Type B pancreatic cell (in vitro differentiated cells): ENCODE measurements around the gene KRT71. TPM values are rescaled to one million over a fixed set of nuclear protein-coding genes. Genes with fewer than 3 reads are reported as not detected.

Source experiments
- DNase-seq: peaks from one replicate; pipeline ENCODE4 v3.0.0; 2021; ENCODE audit warnings: mixed read lengths; ENCODE audit not compliant: unreplicated experiment; ENCODE audit errors: extremely low spot score
- H3K27ac Mint-ChIP-seq: 2 replicates; pipeline ENCODE4 v1.8.0; 2021; ENCODE audit warnings: mild to moderate bottlenecking, mixed read lengths
- H3K27me3 Mint-ChIP-seq: 2 replicates; pipeline ENCODE4 v1.8.0; 2021; ENCODE audit warnings: mixed read lengths
- H3K36me3 Mint-ChIP-seq: 2 replicates; pipeline ENCODE4 v1.8.0; 2021; ENCODE audit warnings: mixed read lengths
- H3K4me1 Mint-ChIP-seq: one replicate; pipeline ENCODE4 v1.8.0; 2021; ENCODE audit warnings: mixed read lengths; ENCODE audit not compliant: unreplicated experiment
- H3K4me3 Mint-ChIP-seq: 2 replicates; pipeline ENCODE4 v1.8.0; 2021; ENCODE audit warnings: mild to moderate bottlenecking, mixed read lengths
- H3K9me3 Mint-ChIP-seq: 2 replicates; pipeline ENCODE4 v1.8.0; 2021; ENCODE audit warnings: mixed read lengths
- CTCF ChIP-seq: fragments of 200-600 bp; sonication (generic); conservative IDR thresholded peaks from 2 replicates; pipeline ENCODE4 v1.5.0; 2021; ENCODE audit warnings: antibody characterized with exemption, mild to moderate bottlenecking
- total RNA-seq: library from RNA; stranded (reverse); gene quantifications from 2 replicates; pipeline ENCODE4 v1.2.1, GENCODE V29; 2021; ENCODE audit warnings: low replicate concordance

Gene KRT71
- total RNA-seq, 1 donor from 2014 or later = not detected

- Mint-ChIP-seq H3K27me3 (peaks cover 60% of the 10 kb centered on the region), H3K9me3 (no peaks in the 10 kb centered on the region), H3K4me1 (no peaks in the 10 kb centered on the region), H3K27ac (no peak overlapping the region), H3K36me3 (no peaks in the 10 kb centered on the region), H3K4me3 (no peak overlapping the region)
- no peak for DNase-seq
- TF ChIP-seq CTCF = no peak
These were observed 15.2 kb upstream of the KRT71 start for GRCh38 chr12:52568111-52568510.

DNA sequence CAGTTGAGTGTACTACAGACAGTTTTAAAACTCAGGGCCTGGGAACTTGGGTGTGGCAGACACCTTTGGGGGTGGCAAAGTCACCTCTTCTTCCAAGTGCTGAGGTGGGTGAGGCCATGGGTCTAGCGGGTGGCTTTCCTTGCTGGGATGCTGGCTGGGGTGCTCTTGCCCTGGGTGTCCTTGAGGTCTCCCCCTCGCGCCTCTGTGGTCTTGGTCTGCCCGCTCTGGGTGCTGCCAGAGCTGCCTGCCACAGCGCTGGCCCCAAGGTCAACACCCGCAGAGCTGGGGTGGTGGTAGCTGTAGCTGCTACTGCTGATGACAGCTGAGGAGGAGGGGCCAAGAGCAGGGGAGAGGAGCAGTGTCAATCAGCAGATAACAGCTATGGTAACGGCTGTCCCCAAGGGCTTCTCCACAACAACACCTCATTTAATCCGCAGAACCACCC, 13.9 kb upstream of the KRT71 start:
- TF ChIP-seq CTCF = no peak
- no peaks in the 10 kb centered on the region for H3K9me3 Mint-ChIP-seq
- H3K27me3 Mint-ChIP-seq = peaks cover 52% of the 10 kb centered on the region
- no peak for DNase-seq
- no peaks in the 10 kb centered on the region for H3K36me3 Mint-ChIP-seq
- H3K27ac Mint-ChIP-seq = no peak overlapping the region
- no peaks in the 10 kb centered on the region for H3K4me1 Mint-ChIP-seq
- no peak overlapping the region for H3K4me3 Mint-ChIP-seq

- Mint-ChIP-seq H3K9me3 (no peaks in the 10 kb centered on the region), H3K4me1 (no peaks in the 10 kb centered on the region), H3K36me3 (no peaks in the 10 kb centered on the region), H3K4me3 (no peak overlapping the region), H3K27me3 (peaks cover 53% of the 10 kb centered on the region), H3K27ac (no peak overlapping the region)
- no peak for DNase-seq
- no peak for TF ChIP-seq CTCF
These were observed 11.6 kb upstream of the KRT71 start for GRCh38 chr12:52564582-52564981.

DNA sequence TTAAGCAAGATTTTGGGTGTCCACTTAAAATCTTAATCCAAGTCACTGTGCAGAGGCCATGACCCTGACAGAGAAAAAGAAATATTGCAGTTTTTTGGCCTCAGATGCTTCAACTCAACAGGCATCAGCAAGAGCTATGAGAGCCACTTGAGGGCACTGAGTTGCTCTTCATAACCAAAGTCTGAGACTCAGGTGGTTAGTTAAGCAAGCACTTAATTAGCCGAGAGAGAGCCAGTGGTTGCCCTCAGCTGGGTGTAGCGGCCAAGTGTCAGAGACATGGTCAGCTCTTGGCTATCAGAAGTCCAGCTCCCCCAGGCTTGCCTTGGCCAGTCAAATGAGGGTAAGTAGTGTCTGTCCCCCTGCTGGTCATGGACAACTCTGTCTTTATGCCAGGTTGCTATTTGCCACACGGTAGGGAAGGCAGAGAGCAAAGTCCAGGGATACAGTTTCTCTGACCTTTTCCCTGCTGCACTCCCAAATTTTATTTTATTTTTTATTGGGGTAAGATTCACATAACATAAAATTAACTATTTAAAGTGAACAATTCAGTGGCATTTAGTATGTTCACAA, 9.0 kb upstream of the KRT71 start:
- H3K27ac Mint-ChIP-seq = no peak overlapping the region
- H3K36me3 Mint-ChIP-seq = no peaks in the 10 kb centered on the region
- no peak overlapping the region for H3K4me3 Mint-ChIP-seq
- peak; percentile 58 for TF ChIP-seq CTCF
- H3K9me3 Mint-ChIP-seq = no peaks in the 10 kb centered on the region
- DNase-seq = no peak
- H3K27me3 Mint-ChIP-seq = peaks cover 56% of the 10 kb centered on the region
- H3K4me1 Mint-ChIP-seq = no peaks in the 10 kb centered on the region

DNA sequence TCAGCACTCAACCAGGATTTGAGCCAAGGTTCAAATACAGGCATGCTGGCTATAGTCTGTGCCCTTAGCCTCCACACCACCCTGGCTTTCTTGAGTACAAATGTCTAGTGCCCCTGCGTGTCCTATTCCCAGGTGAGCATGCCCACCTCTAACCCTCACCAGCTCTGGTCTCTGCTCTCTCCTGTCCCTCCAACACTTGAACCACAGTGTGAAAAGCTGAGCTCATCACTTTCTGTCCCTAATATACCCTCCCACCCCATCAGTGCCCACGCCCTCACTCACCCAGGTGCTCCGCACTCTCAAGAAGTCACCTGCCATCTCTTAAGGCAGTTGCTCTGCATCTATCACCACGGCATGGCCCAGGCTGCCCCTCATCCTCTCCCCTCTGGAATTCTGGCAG, 7.0 kb upstream of the KRT71 start:
- DNase-seq = no peak
- H3K9me3 Mint-ChIP-seq = no peaks in the 10 kb centered on the region
- no peak for TF ChIP-seq CTCF
- no peak overlapping the region for H3K27ac Mint-ChIP-seq
- peaks cover 51% of the 10 kb centered on the region for H3K27me3 Mint-ChIP-seq
- no peaks in the 10 kb centered on the region for H3K4me1 Mint-ChIP-seq
- no peak overlapping the region for H3K4me3 Mint-ChIP-seq
- no peaks in the 10 kb centered on the region for H3K36me3 Mint-ChIP-seq
